Right lung (tissue), 5 donors: ENCODE measurements around the gene ARHGEF17. TPM values are rescaled to one million over a fixed set of nuclear protein-coding genes. Genes with fewer than 3 reads are reported as not detected.

ENCODE experiments used
- DNase-seq, 2 donors: peaks; one replicate each; pipeline ENCODE4 v3.0.0-alpha.2; 2013
- polyA plus RNA-seq, 5 donors: library from polyadenylated mRNA; unstranded; fragments of 120-200 nt; gene quantifications; one replicate each; pipeline versions ENCODE4 v1.2.1 to v1.2.3, GENCODE V29; 2013; ENCODE audit warnings: inconsistent platforms in 1 of 5, low replicate concordance in 1 of 5; ENCODE audit not compliant: insufficient read length in 5 of 5, insufficient read depth in 1 of 5

Gene ARHGEF17
- polyA plus RNA-seq, 5 donors, result 54.0 to 91.6 (median 85.9) TPM

DNA sequence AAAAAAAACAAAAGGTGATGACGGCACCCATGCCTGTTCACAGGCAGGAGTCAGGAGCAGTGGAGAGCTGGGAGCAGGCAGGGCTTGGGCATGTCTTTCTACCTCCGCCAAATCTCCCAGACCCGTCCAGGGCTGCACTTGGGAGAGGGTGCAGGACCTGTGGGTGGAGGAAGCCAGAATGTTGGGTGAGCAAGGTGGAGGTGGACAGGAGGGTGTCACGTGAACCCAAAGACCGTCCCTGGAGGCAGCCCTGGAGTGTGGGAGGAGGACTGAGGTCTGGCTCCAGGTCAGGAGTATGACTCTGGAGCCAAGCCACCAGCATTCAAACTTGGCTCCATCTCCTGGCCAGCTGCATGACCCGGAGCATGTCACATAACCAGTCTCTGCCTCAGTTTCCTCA is 41.6 kb downstream of the ARHGEF17 start:
- no peak for DNase-seq

DNA sequence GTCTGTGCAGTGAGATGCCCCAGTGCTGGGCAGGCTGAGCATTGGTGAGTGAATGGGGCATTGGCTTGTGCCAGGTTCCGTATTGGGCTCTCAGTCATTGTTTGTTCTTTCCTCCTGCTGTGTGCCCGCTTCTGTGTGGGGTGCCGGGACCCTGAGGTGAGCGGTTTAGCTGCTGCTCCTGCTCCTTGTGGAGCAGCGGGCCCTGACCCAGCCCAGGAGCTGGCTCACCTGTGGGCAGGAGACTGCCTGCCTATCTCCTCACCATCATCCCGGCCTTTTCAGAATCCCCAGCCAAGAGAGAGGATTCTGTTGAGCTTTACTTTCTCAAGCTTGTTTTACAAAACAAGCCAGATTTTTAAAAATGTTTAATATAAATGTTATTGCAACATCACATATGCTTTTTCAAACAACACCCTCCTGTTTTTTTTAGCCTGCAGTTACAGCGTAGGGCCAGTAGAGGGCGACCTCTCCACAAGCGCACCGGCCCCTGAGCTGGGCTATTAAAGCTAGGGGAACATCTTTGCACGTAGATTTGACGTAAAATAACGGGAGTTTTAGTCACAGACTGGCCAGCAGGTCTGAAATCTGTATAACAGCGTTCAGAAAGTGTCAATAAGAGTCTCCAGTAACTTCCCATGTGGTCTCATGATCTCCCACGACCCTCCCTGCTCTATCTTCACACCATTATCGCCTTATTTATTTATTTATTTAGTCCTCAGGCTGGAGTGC is 43.0 kb downstream of the ARHGEF17 start:
- DNase-seq, result peak; percentile 62 to 67

DNA sequence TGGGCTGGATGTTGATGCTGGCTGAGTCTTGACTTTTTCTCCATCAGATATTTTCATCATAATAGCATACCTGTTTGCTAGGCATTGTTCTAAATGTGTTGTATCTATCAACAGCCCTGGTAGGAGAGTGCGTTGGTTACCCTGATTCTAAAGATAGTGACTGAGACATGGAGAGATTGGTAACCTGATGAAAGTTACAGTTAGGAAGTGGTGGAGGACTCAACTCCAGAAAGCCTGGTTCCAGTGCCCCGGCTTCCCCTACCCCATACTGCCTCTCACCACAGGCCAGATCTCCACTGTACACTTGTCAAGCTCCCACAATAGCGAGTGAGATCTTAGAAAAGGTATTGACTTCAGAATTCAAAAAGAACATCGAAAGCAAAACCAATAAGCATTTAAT is 45.3 kb downstream of the ARHGEF17 start:
- DNase-seq, result no peak

DNA sequence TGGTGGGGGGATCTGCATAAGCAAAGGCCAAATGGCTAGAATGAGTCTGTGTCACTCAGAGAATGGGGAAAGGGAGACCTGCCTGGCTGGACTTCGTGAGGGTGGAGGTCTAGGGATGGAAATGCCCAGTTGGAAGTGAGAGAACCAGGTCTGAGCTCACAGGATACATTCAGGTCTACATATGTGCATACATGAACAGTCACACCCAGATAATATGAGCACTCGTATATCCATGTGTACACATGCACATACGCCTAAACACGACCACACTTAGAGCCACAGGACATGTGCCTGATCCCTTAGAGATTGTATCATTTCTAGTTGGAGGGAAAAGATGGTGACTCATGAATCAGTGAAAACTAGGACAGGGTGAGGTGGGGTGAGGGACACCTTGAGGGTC is 47.0 kb downstream of the ARHGEF17 start:
- no peak for DNase-seq

DNA sequence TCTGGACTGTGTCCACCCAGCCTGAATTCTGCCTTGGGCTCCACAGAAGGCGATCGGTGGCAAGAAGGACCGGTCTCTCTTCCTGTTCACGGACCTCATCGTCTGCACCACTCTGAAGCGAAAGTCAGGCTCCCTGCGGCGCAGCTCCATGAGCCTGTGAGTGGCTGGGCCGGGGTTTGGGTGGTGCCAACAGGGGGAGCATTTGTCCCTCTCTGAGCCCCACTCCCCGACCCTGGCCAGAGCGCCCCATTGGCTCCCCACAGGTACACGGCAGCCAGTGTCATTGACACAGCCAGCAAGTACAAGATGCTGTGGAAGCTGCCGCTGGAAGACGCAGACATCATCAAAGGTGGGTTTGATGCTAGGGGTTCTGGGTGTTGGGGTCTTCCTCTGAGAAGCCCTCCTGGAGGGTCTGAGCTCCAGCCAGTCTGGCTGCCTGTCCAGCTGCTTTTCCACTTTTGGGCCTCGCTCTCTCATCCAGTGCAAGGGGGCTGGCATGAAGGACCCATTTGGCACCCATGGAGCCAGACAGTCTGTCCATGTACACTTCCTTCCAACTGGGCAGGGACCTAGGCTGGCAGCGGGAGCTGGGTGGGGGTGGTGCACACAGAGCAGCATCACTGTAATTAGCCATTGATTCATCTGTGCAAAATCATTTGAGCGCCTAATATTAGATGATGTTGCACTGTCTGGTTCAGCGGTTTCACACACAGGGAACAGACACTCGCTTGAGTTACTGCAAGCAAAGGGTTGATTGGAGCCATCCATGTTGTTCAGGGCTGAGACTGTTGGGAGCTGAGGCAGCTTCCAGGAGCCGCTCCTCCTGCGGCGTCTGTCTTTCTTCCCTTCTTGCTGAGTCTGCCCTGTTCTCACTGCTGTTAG is 49.1 kb downstream of the ARHGEF17 start:
- no peak for DNase-seq

DNA sequence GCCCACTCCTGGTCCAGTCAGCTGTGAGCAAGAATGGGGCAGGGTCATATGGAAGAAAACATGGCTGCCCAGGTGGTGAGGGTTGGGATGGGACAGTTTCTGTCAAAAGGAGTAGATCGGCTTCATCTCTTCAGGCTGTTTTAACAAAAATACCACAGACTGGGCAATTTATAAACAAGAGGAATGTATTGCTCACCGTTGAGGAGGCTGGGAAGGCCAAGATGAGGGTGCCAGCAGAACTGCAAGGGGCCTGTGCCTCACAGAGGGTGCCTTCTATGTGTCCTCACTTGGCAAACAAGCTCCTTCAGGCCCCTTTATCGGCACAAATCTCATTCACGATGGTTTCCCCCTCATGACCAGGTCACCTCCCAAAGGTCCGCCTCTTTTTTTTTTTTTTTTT is 50.0 kb downstream of the ARHGEF17 start:
- DNase-seq, result no peak

DNA sequence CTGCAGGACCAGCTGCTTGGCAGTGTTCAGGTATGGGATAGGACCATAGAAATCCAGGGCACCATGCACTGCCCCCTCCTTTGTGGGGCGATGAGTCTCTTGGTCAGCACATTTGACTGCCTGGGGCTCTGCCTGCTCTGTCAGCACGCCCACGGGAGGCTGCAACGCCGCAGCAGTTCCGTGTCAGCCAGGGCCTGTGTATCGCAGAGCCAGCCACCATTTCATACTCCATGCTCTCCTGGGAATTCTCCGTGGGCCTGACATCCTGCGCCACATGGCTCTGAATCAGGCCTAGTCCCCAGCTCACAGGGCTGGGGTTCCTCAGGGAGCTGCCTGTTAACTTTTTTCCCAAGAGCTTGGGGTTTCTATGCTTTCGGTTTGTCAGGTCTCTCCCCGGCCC is 51.3 kb downstream of the ARHGEF17 start:
- DNase-seq, result no peak

DNA sequence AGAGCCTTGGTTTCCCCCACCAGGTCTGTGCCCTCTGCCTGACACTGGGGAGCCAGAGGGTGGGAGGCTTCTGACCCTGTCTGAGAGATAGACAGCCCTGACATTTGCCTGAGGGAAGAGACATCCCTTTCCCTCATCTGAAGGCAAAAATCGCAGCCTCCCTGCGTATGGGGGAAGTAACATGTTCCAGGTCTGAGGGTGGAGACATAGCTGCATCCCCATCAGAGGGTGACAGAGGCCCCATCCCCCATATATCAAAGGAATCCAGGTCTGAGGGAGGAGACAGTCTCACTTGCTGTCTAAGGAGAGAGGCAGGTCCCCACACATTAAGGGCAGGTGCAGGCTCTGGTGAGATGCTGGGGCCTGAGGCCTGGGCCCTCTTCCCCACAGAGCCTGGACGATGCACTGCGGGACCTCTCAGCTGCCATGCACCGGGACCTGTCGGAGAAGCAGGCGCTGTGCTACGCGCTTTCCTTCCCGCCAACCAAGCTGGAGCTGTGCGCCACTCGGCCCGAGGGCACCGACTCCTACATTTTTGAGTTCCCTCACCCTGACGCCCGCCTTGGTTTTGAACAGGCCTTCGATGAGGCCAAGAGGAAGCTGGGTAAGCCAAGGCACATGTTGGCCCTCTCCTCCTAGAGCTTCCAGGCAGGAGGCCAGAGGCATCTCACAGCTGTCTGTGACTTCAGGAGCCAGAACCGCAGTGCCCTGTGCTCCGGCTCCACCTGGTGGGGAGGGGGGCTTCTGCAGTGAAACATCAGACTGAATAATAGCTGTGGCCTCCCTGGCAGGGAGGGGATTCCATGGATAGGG is 52.1 kb downstream of the ARHGEF17 start:
- DNase-seq, result no peak

DNA sequence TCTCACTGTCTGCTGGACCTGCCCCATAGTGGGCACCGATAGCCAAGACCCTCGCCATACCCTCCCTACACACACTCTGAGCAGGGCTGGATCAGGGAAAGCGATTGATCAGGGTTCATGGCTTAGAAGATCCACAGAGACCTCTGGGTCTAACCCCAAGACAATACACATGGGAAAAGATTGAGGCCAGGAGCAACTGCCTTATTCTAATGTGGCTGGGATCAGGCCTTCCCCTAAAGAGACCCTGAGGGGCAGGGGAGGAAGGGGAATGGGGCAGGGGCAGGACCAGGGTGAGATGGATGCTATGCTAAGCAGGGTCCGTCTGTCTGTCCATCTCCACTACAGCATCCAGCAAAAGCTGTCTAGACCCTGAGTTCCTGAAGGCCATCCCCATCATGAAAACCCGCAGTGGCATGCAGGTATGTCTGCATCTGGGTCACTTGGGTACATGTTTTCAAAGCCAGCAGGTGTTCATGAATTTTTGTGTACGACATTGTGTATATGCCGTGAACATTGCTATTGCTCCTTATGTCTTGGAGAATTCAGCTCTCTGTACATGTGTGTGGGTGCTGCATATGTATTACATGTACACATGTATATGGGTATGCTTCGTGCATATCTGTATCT is 52.8 kb downstream of the ARHGEF17 start:
- DNase-seq, result no peak

DNA sequence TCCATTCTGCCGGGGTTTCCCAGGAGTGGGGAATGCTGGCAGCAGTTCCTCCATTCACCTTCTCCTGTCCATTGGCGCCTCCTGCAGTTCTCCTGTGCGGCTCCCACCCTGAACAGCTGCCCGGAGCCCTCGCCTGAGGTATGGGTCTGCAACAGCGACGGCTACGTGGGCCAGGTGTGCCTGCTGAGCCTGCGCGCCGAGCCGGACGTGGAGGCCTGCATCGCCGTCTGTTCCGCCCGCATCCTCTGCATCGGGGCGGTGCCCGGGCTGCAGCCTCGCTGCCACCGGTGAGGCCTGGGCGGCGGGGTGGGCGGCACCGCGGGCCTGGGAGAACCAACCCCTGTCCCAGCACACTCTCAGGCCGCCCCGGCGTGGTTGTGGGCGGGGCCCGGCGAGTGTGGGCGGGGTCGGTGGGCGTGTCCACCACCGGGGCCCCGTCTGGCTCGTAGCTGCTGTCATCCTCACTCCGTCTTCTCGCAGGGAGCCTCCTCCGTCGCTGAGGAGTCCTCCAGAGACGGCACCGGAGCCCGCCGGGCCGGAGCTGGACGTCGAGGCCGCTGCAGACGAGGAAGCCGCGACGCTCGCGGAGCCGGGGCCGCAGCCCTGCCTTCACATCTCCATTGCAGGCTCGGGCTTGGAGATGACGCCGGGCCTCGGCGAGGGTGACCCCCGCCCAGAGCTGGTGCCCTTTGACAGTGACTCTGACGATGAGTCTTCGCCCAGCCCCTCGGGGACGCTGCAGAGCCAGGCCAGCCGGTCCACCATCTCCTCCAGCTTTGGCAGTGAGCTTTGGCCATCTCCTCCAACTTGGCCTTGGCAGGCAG is 54.1 kb downstream of the ARHGEF17 start:
- DNase-seq, result no peak

DNA sequence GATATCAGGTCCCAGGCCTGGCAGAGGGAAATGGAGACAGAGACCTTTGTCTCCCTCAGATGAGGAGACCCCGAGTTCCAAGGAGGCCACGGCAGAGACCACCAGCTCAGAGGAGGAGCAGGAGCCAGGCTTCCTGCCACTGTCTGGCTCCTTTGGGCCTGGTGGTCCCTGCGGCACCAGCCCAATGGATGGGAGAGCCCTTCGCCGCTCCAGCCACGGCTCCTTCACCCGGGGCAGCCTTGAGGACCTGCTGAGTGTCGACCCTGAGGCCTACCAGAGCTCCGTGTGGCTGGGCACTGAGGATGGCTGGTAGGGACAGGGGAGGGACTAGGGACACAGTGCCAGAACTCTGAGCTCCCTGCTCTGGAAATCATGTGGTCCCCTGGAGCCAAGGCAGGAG is 55.1 kb downstream of the ARHGEF17 start:
- no peak for DNase-seq

DNA sequence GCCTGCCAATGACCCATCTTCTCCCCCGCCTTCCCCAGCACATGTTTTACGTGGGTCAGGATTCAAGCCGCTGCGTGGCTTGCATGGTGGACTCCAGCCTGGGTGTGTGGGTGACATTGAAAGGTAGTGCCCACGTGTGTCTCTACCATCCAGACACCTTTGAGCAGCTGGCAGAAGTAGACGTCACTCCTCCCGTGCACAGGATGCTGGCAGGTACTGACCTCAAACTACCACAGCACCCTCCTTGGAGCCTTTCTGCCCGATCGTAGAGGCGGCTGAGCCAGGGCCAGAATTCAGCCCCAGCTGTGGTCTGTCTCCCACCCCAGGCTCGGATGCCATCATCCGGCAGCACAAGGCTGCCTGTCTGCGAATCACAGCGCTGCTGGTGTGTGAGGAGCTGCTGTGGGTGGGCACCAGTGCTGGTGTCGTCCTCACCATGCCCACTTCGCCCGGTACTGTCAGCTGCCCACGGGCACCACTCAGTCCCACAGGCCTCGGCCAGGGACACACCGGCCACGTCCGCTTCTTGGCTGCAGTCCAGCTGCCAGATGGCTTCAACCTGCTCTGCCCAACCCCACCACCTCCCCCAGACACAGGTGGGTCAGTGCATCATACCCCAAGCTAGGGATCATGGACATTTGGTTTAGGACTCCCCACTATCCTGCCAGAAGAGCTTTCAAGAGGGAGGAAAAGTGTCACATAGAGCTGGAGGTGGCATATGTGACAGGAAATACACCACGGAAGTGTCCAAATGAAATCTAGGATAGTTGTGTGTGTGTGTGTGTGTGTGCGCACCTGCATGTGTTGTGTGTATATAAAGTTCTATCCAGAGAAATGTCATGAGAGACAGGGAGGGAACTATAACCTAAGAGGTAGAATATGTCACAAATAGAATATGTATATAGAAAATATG is 57.5 kb downstream of the ARHGEF17 start:
- no peak for DNase-seq

DNA sequence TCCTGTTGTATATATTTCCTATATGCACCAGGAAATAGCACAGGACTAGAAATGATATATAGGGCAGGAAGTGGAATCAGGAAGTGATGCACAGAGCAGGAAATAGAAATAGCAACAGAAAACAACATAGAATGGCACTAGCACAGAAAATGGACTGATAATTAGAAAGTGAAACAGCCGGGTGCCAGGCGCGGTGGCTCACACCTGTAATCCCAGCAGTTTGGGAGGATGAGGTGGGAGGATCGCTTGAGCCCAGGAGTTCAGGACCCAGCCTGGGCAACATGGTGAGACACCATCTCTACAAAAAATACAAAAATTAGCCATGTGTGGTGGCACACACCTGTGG is 58.2 kb downstream of the ARHGEF17 start:
- no peak for DNase-seq

DNA sequence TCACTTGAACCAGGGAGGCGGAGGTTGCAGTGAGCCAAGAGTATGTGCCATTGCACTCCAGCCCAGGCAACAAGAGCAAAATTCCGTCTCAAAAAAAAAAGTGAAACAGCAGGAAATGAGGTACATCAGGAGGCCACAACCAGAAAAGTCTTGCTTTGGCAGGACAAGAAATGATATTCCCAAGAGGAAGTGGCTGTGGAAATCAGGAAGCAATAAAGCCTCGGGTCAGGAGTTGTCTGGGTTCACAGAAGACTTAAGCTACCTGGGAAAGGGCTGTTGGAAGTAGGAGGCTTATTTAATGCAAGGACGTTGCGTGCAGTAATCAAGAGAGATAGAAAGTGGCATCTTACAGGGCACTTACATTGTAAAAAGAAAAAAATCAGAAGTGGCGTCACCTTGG is 58.9 kb downstream of the ARHGEF17 start:
- no peak for DNase-seq

DNA sequence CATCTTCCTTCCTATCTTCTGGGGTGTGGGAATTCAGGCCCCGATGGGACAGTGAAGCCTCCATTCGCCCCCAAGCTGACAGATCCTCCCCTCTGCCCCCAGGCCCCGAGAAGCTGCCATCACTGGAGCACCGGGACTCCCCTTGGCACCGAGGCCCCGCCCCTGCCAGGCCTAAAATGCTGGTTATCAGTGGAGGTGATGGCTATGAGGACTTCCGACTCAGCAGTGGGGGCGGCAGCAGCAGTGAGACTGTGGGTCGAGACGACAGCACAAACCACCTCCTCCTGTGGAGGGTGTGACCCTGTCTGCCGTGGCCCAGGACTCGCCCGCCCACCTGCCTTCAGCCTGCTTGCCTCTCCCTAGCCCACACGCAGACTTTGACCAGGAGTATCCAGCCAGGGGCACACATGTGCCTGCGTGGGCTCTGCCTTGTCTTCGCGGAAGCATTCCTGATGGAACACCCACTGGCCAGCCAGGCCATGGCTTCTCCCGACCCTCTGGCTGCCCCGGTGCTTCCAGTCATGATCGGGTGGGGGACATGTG is 59.5 kb downstream of the ARHGEF17 start:
- no peak for DNase-seq

DNA sequence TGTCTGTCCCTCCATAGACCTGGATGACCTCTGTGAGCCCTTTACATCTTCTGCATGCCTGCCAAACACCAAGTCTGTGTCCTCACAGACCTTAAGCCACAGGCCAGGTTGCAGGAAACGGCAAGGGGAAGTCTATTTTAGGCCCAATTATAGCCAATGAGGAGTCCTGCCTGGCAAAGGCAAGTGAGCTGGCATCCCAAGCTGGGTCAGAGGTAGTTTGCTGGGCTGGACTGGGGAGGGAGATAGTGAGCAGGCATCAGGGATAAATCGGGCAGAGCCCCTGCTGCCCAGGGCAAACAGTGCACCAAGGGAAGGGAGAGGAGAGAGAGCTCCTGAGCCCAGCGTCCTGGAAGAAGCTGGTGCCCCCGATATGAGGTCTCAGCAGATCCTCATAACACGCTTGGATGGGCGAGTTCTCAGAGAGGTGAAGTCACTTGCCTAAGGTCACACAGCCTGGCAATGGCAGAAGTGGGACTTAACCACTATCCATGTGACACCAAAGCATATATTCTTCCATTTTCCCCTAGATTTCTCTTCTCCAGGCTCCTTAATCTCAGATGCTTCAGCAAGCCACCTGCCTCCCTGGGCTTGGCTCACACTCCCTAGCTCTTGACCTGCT is 64.4 kb downstream of the ARHGEF17 start:
- no peak for DNase-seq

DNA sequence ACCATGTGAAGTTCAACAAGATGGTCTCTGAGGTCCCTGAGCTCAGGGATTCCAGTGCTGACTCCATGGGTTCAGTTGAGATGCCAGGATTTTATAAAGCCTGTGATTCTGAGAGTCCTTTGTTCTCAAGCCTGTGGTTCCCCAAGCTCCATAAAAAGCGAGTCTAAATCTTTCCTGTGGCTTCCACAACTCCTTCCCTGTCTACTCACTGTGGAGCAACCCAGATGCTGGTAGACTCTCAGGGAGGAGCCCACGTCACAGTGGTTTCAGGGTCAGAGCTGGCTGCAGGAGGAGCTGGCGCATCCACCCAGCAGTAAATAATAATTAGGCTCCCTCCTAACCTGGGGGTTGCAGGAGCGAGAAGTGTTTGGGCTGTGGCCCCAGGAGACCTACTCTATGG is 66.1 kb downstream of the ARHGEF17 start:
- DNase-seq, result no peak

DNA sequence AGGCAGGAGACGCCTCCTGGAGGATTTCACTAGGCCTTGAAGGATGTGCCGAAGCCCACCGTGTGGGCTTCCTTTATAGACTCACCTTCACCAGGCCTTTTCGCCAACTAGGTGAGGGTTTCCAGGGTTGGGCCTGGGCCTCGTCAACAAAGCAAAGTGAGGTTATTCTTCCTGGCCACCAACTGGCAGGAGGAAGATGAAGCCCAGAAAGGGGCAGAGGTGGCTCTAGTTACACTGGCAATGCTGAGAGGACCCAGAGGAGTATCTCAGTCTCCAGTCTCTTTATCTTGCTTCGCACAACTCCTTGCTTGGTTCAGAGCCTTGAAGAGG is 67.7 kb downstream of the ARHGEF17 start:
- no peak for DNase-seq

DNA sequence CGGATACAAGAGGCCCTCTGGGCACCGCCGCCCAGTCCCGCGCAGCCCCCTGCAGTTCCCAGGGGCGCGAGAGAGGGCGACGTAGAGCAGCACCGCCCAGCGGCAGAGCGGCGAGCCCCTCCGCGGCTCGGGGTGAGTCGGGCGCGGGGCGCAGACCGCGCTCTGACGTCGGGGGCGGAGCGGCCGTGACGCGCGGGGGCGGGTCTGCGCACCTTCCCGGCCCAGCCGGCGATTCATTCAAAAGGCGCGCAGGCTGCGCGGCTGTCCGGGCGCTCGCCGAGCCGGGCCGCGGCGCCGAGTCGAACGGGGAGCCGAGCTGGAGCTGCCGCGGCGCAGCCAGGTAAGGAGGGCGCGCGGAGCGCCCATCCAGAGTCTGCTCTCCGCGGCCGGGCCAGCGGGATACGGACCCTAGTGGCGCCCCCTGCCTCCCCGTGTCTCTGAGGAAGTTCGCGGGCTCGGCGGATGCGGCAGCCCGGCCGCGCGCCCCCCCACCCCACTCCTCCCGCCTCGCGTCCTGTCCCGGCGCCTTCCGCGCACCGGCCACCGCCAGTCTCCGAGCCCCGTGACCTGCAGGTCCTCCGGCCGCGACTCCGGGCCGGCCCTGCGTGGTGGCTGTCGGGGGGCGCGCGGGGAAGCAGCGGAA is 68.2 kb downstream of the ARHGEF17 start, which contains the start of gene RELT:
Gene RELT, plus strand, starts transcription at position 240 of the 643 bp plus-strand sequence. CDS start 12,738 bp downstream, outside the sequence.
- DNase-seq, result peak; percentile 89 to 92
